ENCODE results near the gene POLR3A.

The POLR3A gene

GRCh38 chr10:78046711-78047269, 17.5 kb upstream of the POLR3A start:
- DNase-seq (ENCODE audit: low spot score): no peak

GRCh38 chr10:78045856-78046255, 16.5 kb upstream of the POLR3A start:
- DNase-seq (ENCODE audit: low spot score): no peak

- DNase-seq (ENCODE audit: low spot score): peak; percentile 34
Measured at GRCh38 chr10:78045237-78045636, 15.9 kb upstream of the POLR3A start.

GRCh38 chr10:78044699-78045098, 15.4 kb upstream of the POLR3A start:
- DNase-seq (ENCODE audit: low spot score): no peak

- DNase-seq (ENCODE audit: low spot score): no peak
Measured at GRCh38 chr10:78044179-78044578, 14.9 kb upstream of the POLR3A start.

- DNase-seq (ENCODE audit: low spot score): no peak
Measured at GRCh38 chr10:78042752-78043104, 13.4 kb upstream of the POLR3A start.

GRCh38 chr10:78042058-78042751, 12.9 kb upstream of the POLR3A start:
- no peak for DNase-seq (ENCODE audit: low spot score)

GRCh38 chr10:78041170-78042057, 12.1 kb upstream of the POLR3A start:
- DNase-seq (ENCODE audit: low spot score): no peak

- no peak for DNase-seq (ENCODE audit: low spot score)
Measured at GRCh38 chr10:78039743-78040142, 10.4 kb upstream of the POLR3A start.

GRCh38 chr10:78038791-78039547, 9.7 kb upstream of the POLR3A start:
- DNase-seq (ENCODE audit: low spot score): no peak

GRCh38 chr10:78038105-78038504, 8.8 kb upstream of the POLR3A start:
- no peak for DNase-seq (ENCODE audit: low spot score)

- no peak for DNase-seq (ENCODE audit: low spot score)
Measured at GRCh38 chr10:78035933-78036583, 6.7 kb upstream of the POLR3A start.

- no peak for DNase-seq (ENCODE audit: low spot score)
Measured at GRCh38 chr10:78035437-78035836, 6.1 kb upstream of the POLR3A start.

GRCh38 chr10:78035025-78035424, 5.7 kb upstream of the POLR3A start:
- DNase-seq (ENCODE audit: low spot score): no peak

GRCh38 chr10:78033637-78034470, 4.5 kb upstream of the POLR3A start, which contains the start of gene RPS24:
RPS24 (plus strand) TSS chr10:78033863; CDS start chr10:78033902, 39 bp downstream.
- peak; percentile 97 for DNase-seq (ENCODE audit: low spot score)

- DNase-seq (ENCODE audit: low spot score): no peak
Measured at GRCh38 chr10:78033387-78033636, 4.0 kb upstream of the POLR3A start.

- DNase-seq (ENCODE audit: low spot score): no peak
Measured at GRCh38 chr10:78028438-78029268, 662 bp downstream of the POLR3A start.

- no peak for DNase-seq (ENCODE audit: low spot score)
Measured at GRCh38 chr10:78025685-78026364, 3.5 kb downstream of the POLR3A start.

GRCh38 chr10:78023741-78024140, 5.6 kb downstream of the POLR3A start:
- DNase-seq (ENCODE audit: low spot score): no peak

- no peak for DNase-seq (ENCODE audit: low spot score)
Measured at GRCh38 chr10:78021201-78021600, 8.1 kb downstream of the POLR3A start.
